ENCODE data around the gene NCAM2.
"Not testable (repeated sequence)": the region's sequence is repeated elsewhere in the genome, so short reads cannot be mapped to it uniquely, and the experiment has no call there.

Gene NCAM2

DNA sequence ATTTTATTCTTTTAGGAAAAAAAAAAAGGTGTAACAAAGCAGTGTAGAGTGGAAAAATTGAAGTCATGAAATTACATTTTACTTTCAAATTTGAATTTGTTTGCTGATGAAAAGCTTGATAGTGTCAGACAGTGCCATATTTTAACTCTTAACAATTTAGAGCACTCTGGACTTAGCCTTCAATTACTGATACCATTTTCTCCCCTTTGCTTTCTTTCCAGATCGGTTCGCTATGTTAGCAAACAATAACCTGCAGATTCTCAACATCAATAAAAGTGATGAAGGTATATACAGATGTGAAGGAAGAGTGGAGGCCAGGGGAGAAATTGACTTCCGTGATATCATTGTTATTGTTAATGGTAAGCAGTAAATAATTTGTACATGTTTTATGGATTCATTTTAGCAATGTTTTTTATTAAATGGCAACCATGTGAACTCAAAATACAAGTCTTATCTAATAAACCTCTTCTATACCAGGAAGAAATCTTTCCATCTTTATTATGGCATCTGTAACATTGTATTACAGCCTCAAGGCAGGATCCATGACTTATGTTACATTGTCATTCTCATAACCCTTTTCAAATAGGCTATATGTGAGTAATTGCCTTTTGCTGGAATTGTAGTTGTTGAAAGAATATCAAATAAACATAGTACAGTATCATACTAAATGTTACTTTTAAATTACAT, 293.8 kb downstream of the NCAM2 start:
- in situ Hi-C loops (cut with HindIII; ENCODE audit: low sequenced_read_pairs) = no loop called here

DNA sequence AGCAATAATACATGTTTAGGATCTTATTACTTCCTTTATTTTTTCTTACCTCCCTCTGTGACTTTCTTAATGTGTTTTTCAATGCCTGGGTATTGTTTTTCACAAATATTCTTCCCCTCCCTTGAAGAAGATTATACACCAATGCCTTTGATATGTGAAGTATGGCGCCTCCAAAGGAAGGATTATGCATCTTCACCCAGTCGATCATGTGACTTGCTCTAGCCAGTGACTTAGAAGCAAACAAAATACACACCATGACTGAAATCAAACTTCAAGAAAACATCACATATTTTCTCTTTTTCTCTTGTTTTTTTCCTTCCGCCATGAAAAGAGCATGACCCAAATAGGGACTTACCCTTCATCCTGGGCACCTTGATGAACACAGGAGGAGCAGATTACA, 297.1 kb downstream of the NCAM2 start:
- in situ Hi-C loops (cut with HindIII; ENCODE audit: low sequenced_read_pairs) = no loop called here

DNA sequence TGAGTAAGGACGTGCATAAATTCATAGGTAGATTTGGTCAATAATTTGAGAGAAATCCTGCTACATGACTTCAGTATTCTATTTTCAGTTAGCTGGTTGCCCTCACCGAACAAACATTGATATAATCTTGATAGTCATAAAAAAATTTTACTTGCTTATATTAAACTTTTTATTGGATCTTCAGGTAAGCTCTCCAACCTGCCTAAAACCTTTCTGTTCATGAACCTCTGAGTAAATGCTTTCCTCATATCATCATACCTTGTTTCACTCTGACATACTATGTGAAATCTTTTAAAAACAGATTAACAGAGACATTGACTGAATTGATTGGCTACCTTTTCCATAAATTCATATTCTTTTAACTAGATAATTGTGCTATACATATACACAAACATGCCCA, 299.0 kb downstream of the NCAM2 start:
- in situ Hi-C loops (cut with HindIII; ENCODE audit: low sequenced_read_pairs) = no loop called here

GRCh38 chr21:21301013-21301412, 302.8 kb downstream of the NCAM2 start:
- in situ Hi-C loops (cut with HindIII; ENCODE audit: low sequenced_read_pairs) = no loop called here

DNA sequence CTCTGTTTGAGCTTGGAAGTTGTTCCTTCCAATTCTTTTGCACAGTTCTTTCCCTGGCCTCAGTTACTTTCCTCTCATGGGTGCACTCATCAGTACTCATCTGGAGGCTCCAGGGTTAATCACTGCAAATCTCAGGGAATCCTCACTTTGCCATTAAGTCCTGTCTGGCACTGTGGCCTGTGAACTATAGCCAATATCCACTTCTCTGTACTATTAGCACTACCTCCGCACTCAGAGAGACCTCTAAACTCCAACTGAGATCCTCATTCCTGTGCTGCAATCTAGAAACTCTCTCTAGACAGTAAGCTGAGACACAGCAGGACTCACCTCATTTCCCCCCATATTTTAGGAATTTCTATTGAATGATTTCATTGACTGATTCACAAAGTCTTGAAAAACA, 311.3 kb downstream of the NCAM2 start:
- in situ Hi-C loops (cut with HindIII; ENCODE audit: low sequenced_read_pairs) = no loop called here

DNA sequence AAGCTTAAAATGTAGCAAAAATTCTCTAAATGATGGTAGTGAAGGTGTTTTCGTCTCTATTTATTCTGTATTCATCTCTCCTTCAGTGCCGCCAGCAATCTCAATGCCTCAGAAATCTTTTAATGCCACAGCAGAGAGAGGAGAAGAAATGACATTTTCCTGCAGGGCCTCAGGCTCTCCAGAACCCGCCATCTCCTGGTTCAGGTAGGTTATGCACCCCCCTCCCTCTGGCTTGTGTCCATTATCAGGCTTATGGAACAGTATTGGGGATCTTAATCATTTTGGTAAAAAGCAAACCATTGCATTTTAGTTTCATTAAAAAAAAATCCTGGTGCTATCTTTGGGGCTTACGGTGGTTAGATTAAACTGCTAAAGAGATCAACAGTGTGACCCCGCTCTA, 326.1 kb downstream of the NCAM2 start:
- in situ Hi-C loops (cut with HindIII; ENCODE audit: low sequenced_read_pairs) = no loop called here

DNA sequence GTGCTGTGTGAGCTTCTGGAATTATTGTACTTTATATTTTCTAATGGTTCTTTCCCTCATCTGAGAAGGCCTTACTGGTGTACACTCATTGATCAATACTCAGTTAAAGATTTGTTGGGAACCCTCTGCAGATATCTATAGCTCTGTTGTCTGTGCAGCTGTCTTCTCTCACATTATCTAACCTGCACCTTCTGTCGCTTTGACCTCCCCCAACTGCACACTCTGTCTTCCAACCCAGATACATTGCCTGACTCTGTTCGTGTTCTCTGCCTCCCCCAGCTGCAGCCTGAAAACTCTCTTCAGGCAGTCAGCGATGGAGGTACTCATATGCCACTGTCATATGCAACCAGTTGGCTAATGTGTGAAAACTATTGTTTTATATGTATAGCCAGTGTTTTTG, 334.3 kb downstream of the NCAM2 start:
- in situ Hi-C loops (cut with HindIII; ENCODE audit: low sequenced_read_pairs) = no loop called here

DNA sequence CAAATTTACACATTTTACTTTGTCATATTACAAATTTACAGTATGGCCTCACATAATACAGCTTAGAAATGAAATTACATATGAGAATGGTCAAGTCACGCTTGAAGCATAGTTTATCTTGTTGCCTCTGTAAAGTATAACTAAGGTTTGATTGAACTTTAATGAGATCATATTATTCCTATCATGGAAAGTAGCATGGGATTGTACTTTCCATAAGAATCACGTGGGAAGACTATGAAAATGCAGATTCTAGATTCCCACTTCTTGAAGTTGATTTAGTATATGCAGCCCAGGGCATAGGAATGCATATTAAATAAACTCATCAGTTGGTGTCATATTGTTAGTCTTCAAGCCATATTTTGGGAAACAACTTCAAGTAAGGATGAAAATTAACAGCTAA, 342.8 kb downstream of the NCAM2 start:
- in situ Hi-C loops (cut with HindIII; ENCODE audit: low sequenced_read_pairs) = no loop called here

DNA sequence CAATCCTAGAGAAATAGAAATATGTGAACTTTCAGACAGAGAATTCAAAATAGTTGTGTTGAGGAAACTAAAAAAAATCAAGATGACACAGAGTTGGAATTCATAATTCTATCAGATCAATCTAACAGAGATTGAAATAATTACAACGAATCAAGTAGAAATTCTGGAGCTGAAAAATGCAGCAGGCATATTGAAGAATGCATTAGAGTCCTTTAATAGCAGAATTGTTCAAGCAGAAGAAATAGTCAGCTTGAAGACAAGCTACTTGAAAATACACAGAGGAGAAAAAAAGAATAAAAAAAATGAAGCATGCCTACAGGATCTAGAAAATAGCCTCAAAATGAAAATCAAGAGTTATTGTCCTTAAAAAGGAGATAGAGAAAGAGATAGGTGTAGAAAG, 347.1 kb downstream of the NCAM2 start:
- in situ Hi-C loops (cut with HindIII; ENCODE audit: low sequenced_read_pairs) = no loop called here

DNA sequence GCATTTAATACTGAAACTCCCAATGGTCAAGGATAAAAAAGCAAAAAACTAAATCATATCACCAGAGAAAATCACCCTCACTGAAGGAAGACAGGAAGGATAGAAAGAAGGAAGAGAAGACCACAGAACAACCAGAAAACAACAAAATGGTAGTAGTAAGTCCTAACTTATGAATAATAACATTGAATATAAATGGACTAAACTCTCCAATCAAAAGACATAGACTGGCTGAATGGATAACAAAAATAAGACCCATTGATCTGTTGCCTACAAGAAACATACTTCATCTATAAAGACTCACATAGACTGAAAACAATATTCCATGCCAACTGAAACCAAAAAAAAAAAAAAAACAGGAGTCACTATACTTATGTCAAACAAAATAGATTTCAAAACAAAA, 347.7 kb downstream of the NCAM2 start:
- in situ Hi-C loops (cut with HindIII; ENCODE audit: low sequenced_read_pairs) = no loop called here

DNA sequence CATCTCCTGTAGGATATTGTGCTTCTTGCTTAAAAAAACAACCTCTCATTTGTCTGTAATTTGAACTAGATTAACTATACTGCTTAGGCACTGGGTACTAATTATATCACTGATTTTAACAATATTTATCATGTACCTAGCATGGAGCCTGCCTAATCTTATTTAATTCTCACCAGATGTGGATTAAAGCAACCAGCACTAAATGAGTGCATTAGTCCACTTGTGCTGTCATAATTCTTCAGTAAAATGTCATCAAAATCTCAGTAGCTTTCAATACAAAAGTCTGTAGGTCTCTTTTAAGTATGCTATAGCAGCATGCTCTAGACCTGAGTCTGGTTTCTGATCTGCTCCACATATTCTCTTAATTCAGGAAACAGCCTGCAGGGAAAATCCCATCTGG, 368.1 kb downstream of the NCAM2 start:
- in situ Hi-C loops (cut with HindIII; ENCODE audit: low sequenced_read_pairs) = no loop called here

DNA sequence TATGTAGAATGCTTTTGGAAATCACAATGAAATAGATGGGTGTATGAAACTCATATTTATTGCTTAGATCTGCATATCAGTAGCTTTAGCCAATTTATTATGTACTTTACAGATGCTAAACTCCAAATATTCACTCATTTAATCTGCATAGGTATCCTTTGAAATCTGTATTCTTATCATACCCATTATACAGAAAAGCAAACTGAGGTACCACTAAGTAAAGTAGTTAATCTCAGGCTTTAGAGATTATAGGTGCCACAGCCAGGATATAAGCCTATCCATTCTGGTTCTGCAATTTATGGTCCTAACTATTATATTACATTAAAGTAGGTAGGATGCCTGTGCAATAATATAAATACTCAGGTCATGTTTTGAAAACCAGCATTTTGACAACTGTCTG, 369.4 kb downstream of the NCAM2 start:
- in situ Hi-C loops (cut with HindIII; ENCODE audit: low sequenced_read_pairs) = no loop called here

GRCh38 chr21:21373969-21374368, 375.8 kb downstream of the NCAM2 start:
- in situ Hi-C loops (cut with HindIII; ENCODE audit: low sequenced_read_pairs) = no loop called here

DNA sequence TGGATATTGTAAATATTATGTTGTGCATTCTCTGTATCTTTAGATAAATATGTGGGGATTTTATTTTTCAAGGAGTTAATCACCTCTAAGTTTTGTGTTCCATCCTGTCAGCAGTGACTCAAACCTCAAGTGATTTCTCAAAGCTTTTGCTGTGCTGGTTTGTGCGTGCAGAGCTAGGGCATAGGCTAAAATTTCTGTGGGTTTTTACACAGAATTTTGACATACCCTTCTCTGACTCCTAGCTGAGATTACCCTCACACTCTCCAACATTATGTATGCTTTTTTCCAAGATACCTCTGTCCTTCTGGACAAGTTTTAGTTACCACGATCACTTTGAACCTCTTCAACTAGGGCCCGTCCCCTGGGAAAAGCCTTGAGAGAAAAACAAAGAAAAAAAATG, 384.9 kb downstream of the NCAM2 start:
- in situ Hi-C loops (cut with HindIII; ENCODE audit: low sequenced_read_pairs) = no loop called here

DNA sequence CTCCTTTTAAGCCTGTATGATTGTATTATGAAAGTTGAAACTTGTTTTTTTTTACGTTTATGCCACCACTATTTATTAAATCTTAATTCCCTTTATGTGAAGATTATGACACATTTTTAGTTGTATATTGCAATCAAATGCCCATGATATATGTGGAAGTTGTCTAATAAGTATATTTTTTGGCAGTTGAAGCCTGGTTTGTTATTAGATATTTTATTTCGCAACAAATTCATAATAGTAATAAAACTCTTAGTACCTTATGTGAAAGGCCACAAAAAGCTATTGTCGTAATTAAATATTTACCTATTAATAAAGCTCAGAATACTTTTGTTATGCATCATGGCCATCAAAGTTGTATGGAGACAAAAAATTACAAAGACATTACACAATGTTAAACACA, 386.8 kb downstream of the NCAM2 start:
- in situ Hi-C loops (cut with HindIII; ENCODE audit: low sequenced_read_pairs) = no loop called here

GRCh38 chr21:21385404-21385803, 387.2 kb downstream of the NCAM2 start:
- in situ Hi-C loops (cut with HindIII; ENCODE audit: low sequenced_read_pairs) = no loop called here

GRCh38 chr21:21387916-21388315, 389.7 kb downstream of the NCAM2 start:
- in situ Hi-C loops (cut with HindIII; ENCODE audit: low sequenced_read_pairs) = no loop called here

GRCh38 chr21:21394064-21394463, 395.9 kb downstream of the NCAM2 start:
- in situ Hi-C loops (cut with HindIII; ENCODE audit: low sequenced_read_pairs) = no loop called here

DNA sequence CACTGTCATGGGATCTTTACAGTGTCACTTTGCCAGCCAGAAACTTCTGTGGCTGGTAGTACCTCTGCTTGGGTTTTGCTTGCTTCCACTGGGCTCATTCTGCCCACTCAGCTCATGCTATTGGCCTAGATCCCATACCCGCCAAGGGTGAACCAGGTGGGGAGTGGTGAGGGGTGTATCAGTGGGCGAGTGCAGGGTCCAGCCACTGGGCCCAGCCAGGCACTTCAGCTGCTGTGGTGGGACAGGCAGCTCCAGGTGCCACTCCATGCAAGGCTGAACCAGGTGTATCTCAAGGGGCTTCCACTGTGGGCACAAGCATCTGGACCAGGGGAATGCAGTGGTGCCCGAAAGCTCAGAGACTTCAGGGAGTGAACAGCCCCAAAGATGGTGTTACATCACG, 398.2 kb downstream of the NCAM2 start:
- in situ Hi-C loops (cut with HindIII; ENCODE audit: low sequenced_read_pairs) = no loop called here

DNA sequence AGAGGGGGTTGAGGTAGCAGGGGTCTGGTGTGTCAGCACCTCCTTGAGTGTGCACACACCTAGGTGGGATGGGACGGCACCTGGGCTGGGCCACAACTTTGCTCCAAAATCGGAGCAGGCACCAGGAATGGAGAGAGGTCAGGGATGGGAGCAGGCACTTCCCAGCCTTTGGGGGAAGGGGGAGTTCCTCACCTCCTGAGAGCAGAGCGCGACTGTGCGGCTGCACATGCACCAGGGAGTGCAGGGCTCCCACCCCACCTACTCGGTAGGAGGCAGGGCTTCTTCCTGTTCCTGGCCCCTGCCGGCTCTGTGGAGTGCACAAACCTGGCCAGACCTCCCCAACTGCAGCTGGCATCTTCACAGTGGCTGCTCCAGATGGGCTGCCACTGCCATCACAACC, 399.3 kb downstream of the NCAM2 start:
- in situ Hi-C loops (cut with HindIII; ENCODE audit: low sequenced_read_pairs) = no loop called here

- in situ Hi-C loops (cut with HindIII; ENCODE audit: low sequenced_read_pairs) = no loop called here
These were observed 403.2 kb downstream of the NCAM2 start for GRCh38 chr21:21401444-21401843.

DNA sequence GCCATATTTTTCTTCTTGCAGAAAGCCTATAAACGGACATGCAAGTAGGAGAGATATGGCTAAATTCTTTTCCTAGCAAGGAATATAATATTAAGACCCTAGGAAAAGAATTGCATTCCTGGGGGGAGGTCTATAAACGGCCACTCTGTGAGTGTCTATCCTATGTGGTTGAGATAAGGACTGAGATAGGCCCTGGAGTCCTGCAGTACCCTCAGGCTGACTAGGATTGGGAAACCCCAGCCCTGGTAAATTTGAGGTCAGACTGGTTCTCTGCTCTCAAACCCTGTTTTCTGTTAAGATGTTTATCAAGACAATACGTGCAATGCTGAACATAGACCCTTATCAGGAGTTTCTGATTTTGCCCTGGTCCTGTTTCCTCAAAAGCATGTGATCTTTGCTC, 404.0 kb downstream of the NCAM2 start:
- in situ Hi-C loops (cut with HindIII; ENCODE audit: low sequenced_read_pairs) = not testable (repeated sequence)

GRCh38 chr21:21404261-21404660, 406.1 kb downstream of the NCAM2 start:
- in situ Hi-C loops (cut with HindIII; ENCODE audit: low sequenced_read_pairs) = not testable (repeated sequence)
